HEK293T (cell line): ENCODE measurements around the gene WAPL.
"Not testable (repeated sequence)": the region's sequence is repeated elsewhere in the genome, so short reads cannot be mapped to it uniquely, and the experiment has no call there.

ENCODE experiments used
- CTCF ChIA-PET: fragments of 350-600 bp; formaldehyde crosslinking; extraction: SDS; loops from one replicate; lab custom pipeline; 2021; ENCODE audit warnings: antibody characterized with exemption, inconsistent platforms; lab: Yijun Ruan, JAX
- POLR2A ChIA-PET: fragments of 350-600 bp; formaldehyde crosslinking; extraction: SDS; loops from one replicate; lab custom pipeline; 2020; ENCODE audit warnings: antibody characterized with exemption, inconsistent platforms; lab: Yijun Ruan, JAX
- DNase-seq: peaks from one replicate; pipeline ENCODE4 v3.0.0; 2012; ENCODE audit warnings: mixed read lengths; ENCODE audit errors: extremely low spot score
- ARNT ChIP-seq: fragments of 450-650 bp; IDR thresholded peaks from 2 replicates; pipeline ENCODE4 v1.6.1; 2017; ENCODE audit warnings: mild to moderate bottlenecking
- BHLHE40 ChIP-seq: fragments of 450-650 bp; IDR thresholded peaks from 2 replicates; pipeline ENCODE4 v1.6.1; 2016; ENCODE audit warnings: mild to moderate bottlenecking, moderate library complexity, borderline replicate concordance
- CTBP1 ChIP-seq: fragments of 450-650 bp; IDR thresholded peaks from 2 replicates; pipeline ENCODE4 v1.6.1; 2016; ENCODE audit warnings: borderline replicate concordance
- ELF4 ChIP-seq: fragments of 450-650 bp; IDR thresholded peaks from 2 replicates; pipeline ENCODE4 v1.6.1; 2017; ENCODE audit warnings: antibody characterized with exemption
- FOXA1 ChIP-seq: fragments of 450-650 bp; IDR thresholded peaks from 2 replicates; pipeline ENCODE4 v1.6.1; 2016; ENCODE audit warnings: mild to moderate bottlenecking
- FOXK2 ChIP-seq: fragments of 450-650 bp; IDR thresholded peaks from 2 replicates; pipeline ENCODE4 v1.6.1; 2016; ENCODE audit warnings: mild to moderate bottlenecking
- FOXM1 ChIP-seq: fragments of 450-650 bp; IDR thresholded peaks from 2 replicates; pipeline ENCODE4 v1.6.1; 2017; ENCODE audit warnings: mild to moderate bottlenecking, borderline replicate concordance
- HDGF ChIP-seq: fragments of 450-650 bp; IDR thresholded peaks from 2 replicates; pipeline ENCODE4 v1.6.1; 2017; ENCODE audit warnings: antibody characterized with exemption, borderline replicate concordance
- L3MBTL2 ChIP-seq: fragments of 450-650 bp; conservative IDR thresholded peaks from 2 replicates; pipeline ENCODE4 v1.6.1; 2016; ENCODE audit warnings: mild to moderate bottlenecking
- LEF1 ChIP-seq: fragments of 450-650 bp; IDR thresholded peaks from 2 replicates; pipeline ENCODE4 v1.6.1; 2017; ENCODE audit warnings: mild to moderate bottlenecking, borderline replicate concordance
- NFRKB ChIP-seq: fragments of 450-650 bp; IDR thresholded peaks from 2 replicates; pipeline ENCODE4 v1.6.1; 2016; ENCODE audit warnings: mild to moderate bottlenecking, moderate library complexity
- SP1 ChIP-seq: fragments of 450-650 bp; IDR thresholded peaks from 2 replicates; pipeline ENCODE4 v1.6.1; 2017
- SUZ12 ChIP-seq: fragments of 450-650 bp; IDR thresholded peaks from 2 replicates; pipeline ENCODE4 v1.6.1; 2016; ENCODE audit warnings: mild to moderate bottlenecking
- TARDBP ChIP-seq: fragments of 450-650 bp; IDR thresholded peaks from 2 replicates; pipeline ENCODE4 v1.6.1; 2016
- ZNF384 ChIP-seq: fragments of 450-650 bp; IDR thresholded peaks from 2 replicates; pipeline ENCODE4 v1.6.1; 2016
- TF ChIP-seq, protein P1 (sequence below): fragments of 450-650 bp; IDR thresholded peaks from 2 replicates; pipeline ENCODE4 v1.6.1; 2016

WAPL gene

DNA sequence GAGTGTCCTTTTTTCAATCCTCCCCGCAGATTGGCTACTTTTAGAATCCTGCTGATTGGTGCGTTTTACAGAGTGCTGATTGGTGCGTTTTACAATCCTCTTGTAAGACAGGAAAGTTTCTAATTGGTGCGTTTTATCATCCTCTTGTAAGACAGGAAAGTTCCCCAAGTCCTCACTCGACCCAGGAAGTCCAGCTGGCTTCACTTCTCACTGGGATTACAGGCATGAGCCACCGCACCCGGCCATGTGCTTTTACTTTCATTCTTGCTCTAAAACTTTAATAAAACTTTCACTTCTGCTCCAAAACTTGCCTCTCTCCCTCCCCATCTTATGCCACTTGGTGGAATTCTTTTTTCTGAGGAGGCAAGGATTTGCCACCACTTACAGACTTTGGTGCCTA is 17.0 kb upstream of the WAPL start:
- CTCF ChIA-PET: no interaction called here
- POLR2A ChIA-PET: no interaction called here
- TF ChIP-seq FOXM1: no peak
- no peak for TF ChIP-seq CTBP1
- no peak for TF ChIP-seq FOXA1
- no peak for TF ChIP-seq NFRKB
- no peak for TF ChIP-seq FOXK2
- no peak for DNase-seq

DNA sequence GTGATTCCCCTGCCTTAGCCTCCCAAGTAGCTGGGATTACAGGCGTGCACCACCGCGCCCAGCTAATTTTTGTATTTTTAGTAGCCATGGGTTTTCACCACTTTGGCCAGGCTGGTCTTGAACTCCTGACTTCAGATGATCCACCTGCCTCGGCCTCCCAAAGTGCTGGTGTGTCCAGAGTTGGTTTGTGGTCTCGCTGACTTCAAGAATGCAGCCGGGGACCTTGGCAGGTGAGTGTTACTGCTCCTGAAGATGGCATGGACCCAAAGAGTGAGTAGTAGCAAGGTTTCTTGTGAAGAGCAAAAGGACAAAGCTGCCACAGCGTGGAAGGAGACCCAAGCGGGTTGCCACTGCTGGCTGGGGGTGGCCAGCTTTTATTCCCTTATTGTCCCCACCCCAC is 16.4 kb upstream of the WAPL start:
- DNase-seq, CTCF ChIA-PET, POLR2A ChIA-PET: not testable (repeated sequence)

DNA sequence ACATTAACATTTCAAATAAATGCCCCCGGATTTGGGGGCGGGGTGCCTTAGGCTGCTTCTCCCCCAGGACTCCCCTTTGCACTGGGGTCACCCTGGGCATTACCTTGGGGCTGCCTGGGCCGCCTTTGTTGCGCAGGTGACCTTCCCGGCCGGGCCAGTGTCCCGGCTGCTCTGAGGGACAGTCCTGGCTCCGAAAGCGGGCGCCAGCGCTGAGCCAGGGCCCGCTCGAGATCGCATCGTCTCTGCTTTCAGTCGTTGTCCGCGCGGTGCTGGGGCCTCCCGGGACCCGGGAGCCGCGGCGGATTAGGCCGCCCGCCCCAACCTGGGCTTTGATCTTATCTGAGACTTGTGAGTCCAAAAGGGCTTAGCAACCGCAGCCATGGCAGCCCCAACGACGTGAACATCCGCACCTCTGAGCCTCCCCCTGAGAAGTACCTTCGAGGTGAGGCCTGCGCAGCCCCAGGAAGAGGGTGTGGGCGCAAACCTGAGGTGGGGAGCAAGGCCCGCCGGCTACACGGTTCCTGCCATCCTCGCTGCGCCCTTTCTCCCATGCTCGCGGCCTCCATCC is 14.8 kb upstream of the WAPL start:
- no peak for DNase-seq
- POLR2A ChIA-PET: no interaction called here
- no peak for TF ChIP-seq FOXM1
- CTCF ChIA-PET: no interaction called here

DNA sequence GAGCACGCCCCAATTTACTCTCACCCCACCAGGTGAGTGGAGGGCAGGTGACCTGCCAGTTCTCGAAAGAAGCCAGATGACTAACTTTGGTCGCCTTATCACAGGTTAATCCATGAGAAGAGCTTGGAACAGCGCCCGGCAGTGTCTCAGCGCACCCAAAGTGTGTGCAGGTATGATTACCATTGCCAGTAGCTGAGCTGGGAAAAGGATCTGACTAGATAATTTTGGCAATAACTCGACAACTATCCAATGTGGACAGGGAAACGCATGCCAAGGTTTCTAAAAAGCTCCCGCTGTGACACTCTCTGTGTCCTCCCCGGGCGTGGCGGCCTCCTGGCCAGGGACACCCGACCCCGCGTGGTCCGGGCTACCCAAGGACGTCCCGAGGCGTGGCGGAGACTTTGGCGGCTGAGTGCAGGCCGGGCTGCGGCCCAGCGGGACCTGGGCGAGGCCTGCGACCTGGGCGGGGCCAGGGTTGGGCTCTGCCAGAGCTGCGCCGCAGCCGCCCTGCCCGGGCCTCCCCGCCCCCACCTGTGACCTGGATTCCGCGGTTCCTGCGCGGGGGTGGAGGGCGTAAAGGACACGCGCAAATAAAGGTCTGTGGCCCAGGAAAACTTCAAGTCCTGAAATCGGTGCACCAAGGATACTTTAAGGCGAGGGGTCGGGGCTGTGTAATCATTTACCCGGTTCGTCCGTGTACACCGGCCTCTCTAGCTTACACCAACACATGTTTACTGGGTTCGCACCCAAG is 13.7 kb upstream of the WAPL start:
- no peak for DNase-seq
- POLR2A ChIA-PET: no interaction called here
- no peak for TF ChIP-seq FOXK2
- no peak for TF ChIP-seq L3MBTL2
- TF ChIP-seq, protein P1, sequence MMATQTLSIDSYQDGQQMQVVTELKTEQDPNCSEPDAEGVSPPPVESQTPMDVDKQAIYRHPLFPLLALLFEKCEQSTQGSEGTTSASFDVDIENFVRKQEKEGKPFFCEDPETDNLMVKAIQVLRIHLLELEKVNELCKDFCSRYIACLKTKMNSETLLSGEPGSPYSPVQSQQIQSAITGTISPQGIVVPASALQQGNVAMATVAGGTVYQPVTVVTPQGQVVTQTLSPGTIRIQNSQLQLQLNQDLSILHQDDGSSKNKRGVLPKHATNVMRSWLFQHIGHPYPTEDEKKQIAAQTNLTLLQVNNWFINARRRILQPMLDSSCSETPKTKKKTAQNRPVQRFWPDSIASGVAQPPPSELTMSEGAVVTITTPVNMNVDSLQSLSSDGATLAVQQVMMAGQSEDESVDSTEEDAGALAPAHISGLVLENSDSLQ: no peak
- no peak for TF ChIP-seq SUZ12
- TF ChIP-seq CTBP1: no peak
- no peak for TF ChIP-seq BHLHE40
- no peak for TF ChIP-seq FOXM1
- no peak for TF ChIP-seq LEF1
- TF ChIP-seq NFRKB: no peak
- TF ChIP-seq SP1: no peak
- no peak for TF ChIP-seq TARDBP
- no peak for TF ChIP-seq ZNF384
- no peak for TF ChIP-seq ARNT
- TF ChIP-seq HDGF: no peak
- TF ChIP-seq ELF4: no peak
- no peak for TF ChIP-seq FOXA1
- CTCF ChIA-PET: no interaction called here

DNA sequence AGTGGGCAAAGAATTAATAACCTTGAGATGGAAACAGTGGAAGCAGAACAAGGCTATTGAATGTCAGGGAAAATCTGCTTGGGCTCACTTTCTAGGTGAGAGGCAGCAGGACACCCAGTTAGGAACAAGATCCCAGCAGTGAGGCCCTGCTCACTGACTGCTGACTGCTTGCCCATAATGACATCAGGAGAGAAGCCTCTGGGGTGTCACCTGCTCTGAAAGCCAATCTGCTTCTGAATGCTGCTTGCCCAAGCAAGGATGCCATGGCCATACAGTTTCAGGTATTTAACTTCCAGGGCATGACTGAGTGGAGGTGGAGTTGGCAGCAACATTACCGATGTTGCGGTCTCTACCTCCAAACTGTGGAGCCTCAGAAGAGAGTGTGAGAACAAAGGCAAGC is 11.7 kb upstream of the WAPL start:
- ChIA-PET CTCF (no interaction called here), POLR2A (no interaction called here)
- DNase-seq: no peak
- TF ChIP-seq LEF1 (no peak), FOXA1 (no peak), SP1 (no peak), FOXK2 (no peak), SUZ12 (no peak), CTBP1 (no peak), L3MBTL2 (no peak), ZNF384 (no peak), ARNT (no peak), NFRKB (no peak), HDGF (no peak), TARDBP (no peak), ELF4 (no peak), FOXM1 (no peak)
- TF ChIP-seq, protein P1: no peak

DNA sequence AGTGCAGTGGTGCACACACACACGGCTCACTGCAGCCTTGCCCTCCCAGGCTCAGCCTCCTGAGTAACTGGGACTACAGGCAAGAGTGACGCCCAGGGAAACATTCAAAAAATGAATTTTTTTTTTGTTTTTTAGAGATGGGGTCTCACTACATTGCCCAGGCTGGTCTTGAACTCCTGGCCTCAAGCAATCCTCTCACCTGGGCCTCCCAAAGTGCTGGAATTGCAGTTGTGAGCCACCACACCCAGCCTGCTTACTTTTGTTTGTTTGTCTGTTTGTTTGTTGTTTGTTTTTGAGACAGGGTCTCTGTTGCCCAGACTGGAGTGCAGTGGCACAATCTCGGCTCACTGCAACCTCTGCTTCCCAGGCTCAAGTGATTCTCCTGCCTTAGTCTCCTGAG is 7.1 kb upstream of the WAPL start:
- CTCF ChIA-PET, DNase-seq, POLR2A ChIA-PET: not testable (repeated sequence)

DNA sequence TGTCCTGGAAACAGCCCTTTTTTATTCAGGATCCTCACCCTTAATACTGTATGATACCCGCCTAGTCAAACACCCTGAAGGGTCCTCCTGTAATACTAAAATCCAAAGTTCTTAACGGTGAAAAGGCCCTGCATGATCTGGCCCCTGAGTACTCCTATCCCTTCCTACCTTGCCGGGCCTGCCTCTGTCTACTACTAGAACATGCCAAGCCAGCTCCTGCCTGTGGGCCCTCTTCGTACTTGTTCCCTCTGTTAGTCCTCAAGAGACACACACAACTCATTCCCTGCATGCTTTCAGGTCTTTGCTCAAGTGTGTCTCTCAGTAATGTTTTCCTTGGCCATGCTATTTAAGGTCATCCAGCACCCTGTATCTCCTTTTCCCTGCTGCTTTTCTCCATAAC is 5.0 kb upstream of the WAPL start:
- POLR2A ChIA-PET: no interaction called here
- TF ChIP-seq TARDBP (no peak), SP1 (no peak), FOXM1 (no peak), HDGF (no peak), BHLHE40 (no peak), FOXA1 (no peak), FOXK2 (no peak), ELF4 (no peak), LEF1 (no peak), ZNF384 (no peak)
- TF ChIP-seq, protein P1: no peak
- DNase-seq: no peak
- CTCF ChIA-PET: interaction anchor here (0.6 kb wide), 1 partner anchor 84 kb away, joined by 3 read pairs; no protein-coding TSS in a partner anchor
